Activated CD8-positive, alpha-beta memory T cell treated with anti-CD3 and anti-CD28 coated beads, Interleukin-2, amount 50 U/mL, for 1 hour (primary cell): ENCODE results near the gene GOSR1.
"Not testable (repeated sequence)": the region's sequence is repeated elsewhere in the genome, so short reads cannot be mapped to it uniquely, and the experiment has no call there.

Source experiments
- DNase-seq: peaks from one replicate; pipeline ENCODE4 v3.0.0-alpha.2; 2020; ENCODE audit errors: extremely low read depth

The GOSR1 gene

DNA sequence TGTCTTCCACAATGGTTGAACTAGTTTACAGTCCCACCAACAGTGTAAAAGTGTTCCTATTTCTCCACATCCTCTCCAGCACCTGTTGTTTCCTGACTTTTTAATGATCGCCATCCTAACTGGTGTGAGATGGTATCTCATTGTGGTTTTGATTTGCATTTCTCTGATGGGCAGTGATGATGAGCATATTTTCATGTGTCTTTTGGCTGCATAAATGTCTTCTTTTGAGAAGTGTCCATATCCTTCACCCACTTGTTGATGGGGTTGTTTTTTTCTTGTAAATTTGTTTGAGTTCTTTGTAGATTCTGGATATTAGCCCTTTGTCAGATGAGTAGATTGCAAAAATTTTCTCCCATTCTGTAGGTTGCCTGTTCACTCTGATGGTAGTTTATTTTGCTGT, 84.6 kb downstream of the GOSR1 start:
- DNase-seq, result not testable (repeated sequence)

DNA sequence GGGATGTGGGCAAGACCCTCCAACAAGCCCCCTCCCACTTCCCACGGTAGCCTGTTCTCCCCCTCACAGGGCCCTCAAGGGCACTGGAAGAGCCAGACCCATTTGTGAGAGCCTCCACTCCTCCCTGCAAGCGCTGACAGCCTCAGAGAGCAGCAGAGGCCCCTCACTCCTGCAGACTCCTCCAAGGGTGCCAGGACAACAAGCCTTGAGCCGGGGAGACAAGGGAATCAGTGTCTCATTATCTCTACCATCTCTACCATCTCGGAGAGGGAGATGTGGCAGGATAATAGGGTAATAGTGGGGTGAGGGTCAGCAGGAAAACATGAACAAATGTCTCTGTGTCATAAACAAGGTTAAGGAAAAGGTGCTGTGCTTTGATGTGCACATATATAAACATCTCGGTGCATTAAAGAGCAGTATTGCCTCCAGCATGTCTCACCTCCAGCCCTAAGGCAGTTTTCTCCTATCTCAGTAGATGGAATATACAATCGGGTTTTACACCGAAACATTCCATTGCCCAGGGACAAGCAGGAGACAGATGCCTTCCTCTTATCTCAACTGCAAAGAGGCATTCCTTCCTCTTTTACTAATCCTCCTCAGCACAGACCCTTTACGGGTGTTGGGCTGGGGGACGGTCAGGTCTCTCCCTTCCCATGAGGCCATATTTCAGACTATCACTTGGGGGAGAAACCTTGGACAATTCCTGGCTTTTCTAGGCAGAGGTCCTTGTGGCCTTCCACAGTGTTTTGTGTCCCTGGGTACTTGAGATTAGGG, 86.1 kb downstream of the GOSR1 start:
- DNase-seq, result not testable (repeated sequence)

DNA sequence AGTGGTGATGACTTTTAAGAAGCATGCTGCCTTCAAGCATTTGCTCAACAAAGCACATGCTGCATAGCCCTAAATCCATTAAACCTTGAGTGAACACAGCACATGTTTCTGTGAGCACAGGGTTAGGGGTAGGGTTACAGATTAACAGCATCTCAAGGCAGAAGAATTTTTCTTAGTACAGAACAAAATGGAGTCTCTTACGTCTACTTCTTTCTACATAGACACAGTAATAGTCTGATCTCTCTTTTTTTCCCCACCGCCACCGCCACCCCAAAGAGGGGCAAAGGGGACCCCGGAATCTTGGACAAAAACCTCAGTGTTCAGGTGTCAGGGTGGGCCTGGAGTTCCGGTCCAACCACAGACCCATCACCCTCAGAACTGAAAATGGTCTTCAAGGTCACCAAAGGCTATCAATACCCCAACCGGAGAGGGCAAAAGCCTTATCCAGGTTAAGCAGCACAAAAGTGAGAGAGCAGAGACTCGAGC, 86.7 kb downstream of the GOSR1 start:
- not testable (repeated sequence) for DNase-seq

DNA sequence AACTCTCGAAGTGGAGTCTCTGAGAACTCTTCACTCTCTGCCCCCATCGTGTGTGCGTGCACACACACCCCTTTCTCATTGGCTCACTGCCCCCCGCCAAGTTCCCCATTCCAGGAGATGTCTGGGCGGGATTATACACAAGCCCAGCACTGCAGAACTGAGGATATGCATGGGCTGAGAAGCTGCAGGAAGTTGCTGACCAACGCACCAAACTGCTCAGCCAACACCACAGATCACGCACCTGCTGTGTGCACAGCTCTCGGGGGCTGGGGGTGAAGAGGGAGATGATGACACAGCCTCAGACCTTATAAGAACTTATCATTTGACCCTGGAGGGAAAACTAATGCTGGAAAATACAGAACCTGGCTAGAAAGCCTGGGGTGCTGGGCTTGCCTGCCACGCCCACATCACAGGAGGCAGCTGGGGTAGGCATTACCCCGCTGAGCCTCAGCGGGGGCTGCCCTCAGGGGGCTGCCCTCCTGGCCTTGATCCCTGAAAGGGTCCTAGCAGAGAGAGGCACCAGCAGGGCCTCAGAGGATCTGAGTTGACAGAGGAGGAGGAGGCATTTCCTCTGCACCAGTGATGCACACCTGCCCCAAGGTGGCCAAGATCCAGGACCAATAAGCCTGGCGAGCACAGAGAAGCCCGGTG, 87.3 kb downstream of the GOSR1 start:
- not testable (repeated sequence) for DNase-seq

DNA sequence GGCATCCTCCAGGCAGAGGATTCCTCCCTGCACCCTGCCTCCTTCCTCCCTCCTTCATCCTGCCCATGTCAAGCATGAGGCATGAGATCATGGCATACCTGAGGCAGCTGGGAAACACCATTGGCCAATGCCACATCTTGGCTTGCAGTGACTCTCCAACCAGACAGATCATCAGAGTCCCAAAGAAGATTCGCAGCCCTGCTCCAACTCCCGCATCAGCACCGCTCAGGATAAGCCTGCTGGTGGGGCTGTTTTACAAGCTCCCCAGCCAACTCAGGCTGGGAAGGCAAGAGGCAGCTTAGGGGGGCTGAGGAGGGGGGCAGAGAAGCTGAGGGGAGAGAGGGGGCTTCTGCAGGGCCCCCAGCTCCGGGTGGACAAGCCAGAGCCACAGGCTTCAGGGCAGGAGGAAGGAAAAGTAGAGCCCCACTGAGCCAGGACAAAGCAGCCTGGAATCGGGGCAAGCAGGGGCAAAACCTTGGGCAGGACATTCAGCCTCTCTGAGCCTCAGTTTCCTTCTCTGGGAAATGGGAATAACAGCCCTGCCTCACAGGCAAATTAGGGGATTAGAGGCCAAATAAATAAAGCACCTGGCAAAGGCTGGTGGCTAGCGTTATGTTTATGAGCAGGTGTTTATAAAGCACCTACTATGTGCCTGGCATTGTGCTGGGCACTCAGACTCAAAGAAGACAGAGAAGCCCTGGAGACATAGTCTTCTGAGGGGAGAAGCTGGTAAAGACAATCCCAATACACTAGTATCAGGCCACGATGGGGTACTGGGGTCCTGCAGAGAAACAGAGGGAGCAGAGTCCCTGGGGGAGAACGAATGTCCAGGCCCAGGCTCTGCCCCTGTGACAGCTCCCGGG, 88.1 kb downstream of the GOSR1 start:
- DNase-seq, result no peak

DNA sequence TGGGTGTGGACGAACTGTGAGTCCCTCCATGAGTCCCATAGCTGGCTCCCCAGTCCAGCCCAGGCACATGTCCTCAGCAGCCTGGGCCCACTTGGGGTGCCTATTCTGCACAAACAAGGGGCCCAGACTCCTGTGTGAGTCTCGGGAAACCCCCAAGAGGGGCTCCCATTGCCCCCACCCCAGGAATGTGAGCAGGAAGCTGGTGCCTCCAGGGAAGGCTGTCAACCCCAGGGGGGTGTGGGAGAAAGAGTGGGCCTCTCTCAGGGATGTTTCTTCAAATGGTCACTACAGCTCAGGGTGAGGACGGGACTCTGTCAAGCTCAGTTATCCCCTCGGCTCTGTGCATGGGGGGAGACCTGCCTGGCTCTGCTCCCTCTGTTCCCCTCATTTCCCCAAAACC, 88.9 kb downstream of the GOSR1 start:
- not testable (repeated sequence) for DNase-seq

DNA sequence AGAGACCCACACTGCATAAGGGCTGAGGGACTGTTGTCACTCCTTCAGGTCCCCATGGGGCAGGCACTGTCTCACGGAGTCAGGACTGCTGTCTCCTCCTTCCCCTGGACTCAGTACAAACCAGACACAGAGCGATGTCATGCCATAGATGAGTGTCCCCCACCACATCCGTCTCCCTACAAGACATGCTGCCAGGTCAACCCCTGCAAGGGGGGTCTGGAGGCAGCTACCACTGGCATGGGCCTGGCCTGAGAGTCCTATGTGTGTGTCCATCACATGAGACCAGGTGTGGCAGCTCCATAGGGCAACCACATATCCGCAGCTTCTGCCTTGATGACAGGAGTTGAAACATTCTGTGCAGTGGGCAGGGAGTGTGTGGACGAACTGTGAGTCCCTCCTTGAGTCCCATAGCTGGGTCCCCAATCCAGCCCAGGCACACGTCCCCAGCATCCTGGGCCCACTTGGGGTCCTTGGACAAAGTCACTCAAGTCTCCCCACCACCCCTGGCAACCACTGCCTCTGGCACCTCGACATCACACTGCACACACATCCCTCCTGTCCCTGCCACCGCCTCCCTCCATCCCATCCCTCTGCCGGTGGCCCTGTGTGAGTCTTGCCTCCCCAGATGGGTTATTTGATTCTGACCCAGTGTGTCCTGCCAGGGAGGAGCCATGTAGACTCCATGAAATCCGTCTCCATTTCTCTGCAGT, 89.5 kb downstream of the GOSR1 start:
- DNase-seq, result not testable (repeated sequence)

DNA sequence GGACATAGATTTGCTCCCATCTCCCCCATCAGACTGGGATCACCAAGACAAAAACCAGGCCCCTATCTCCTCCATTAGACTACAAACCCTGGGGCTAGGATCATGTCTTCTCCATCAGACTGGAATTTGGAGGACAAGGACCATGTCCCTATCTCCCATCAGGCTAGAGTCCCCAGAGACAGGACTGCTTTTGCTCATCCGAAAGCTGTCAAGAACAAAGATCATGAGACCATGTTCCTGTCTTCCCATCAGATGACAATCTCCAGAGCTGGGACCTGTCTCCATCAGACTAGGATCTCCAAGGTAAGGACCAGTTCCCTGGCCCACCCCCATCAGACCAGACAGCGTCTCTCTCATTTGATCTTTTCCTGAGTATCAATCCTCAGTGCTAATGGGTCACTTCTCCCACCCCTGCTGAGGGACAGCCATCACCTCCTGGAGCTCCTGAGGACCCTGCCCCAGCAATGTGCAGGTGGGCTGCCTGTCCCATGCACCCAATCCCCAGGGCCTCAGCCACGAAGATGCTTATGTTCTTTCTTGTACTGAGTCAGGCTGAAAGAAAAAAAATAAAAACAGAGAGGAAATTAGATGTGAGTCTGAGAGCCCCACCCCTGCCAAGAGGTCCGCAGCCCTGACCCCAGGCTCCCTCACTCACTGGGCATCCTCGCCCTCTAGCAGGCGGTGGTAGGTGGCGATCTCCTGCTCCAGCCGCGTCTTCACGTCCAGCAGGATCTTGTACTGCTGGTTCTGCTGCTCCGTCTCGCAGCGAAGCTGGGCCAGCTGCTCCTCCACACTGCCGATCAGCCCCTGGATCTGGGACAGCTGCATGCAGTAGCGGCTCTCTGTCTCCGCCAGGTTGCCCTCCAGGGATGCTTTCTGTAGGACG, 90.3 kb downstream of the GOSR1 start:
- no peak for DNase-seq

DNA sequence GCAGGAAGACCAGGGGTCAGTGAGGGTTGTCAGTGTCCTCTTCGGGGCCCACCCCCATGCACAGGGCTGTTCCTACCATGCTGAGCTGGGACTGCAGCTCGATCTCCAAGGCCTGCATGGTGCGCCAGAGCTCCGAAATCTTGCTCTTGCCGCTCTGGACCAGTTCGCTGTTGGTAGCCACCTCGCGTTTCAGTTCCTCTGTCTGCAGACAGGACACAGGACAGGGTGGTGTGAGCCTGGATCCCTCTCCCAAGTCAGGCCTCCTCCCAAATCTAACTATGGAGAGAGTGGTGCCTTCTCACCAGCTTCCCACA, 90.9 kb downstream of the GOSR1 start:
- no peak for DNase-seq

DNA sequence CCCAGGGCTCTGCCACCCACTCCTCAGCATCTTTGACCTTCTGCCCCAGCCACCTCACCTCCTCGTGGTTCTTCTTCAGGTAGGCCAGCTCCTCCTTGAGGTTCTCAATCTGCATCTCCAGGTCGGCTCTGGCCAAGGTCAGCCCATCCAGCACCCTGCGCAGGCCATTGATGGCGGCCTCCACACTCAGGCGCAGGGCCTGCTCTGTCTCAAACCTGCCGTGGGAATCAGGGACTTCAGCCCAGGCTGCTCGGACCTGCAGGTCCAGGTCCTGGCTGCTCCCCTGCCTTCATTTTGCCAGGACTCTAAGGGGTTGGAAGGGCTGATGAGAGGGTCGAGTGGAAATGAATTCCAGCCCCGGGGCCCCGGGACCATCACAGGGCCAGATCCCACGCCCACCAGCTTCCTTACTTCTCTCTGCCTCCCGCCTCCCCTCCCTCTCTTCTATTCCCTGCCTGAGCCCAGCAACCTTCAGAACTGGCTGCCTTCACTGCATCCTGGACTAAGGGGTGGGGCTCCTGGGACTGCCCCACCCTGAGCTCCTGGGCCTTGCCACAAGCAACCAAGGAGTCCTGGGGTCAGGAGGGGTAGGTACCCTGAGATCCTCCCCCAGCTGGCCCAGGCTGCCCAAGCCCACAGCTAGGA, 92.4 kb downstream of the GOSR1 start:
- not testable (repeated sequence) for DNase-seq

DNA sequence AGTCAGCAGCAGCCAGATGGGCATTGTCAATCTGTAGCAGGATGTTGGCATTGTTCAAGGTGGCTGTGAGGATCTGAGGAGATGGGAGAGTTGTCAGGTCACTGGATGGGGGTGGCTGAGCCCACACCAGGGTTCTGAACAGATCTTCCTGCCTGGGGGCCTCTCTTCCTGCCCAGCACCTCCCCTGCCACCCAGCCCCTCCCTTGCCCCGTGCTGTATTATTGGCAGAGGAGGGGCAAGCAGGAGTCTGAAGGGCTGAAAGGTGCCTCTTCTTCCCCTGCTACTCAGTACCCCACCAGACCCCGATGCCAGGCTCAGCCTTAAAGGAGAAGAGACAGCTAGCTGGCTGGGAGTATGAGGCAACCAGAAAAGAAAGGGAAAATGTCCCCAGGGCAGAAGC, 93.0 kb downstream of the GOSR1 start:
- no peak for DNase-seq

DNA sequence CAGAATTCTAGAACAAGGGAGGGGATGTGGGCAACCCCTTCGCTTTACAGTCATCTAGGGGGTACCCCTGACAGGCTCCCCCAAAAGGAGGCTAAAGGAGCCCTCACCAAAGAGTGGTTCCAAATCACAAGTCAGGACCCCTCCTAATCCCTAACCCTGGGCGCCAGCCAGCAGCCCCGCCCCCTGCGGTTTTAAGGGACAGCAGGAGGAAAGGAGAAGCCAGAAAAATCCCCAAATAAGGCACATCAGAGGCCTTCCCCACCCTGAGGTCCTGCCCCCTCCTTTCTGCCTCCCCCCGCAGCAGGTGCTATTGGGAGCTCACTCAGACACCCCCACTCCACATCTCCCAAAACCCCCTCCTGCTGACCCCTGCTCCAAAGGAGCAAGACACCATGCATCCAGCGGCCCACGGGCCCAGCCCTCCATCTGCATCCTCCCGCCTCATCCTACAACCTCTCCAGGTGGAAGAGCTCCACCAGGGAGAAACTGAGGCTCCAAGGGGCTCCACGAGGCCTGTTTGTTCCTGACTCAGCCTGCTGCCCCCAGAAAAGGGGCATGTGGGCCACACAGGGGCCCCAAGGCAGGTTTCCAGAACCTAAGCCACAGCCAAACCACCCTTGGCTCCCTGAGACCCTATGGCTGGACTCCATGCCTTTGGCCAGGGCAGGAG, 93.5 kb downstream of the GOSR1 start:
- DNase-seq, result no peak

DNA sequence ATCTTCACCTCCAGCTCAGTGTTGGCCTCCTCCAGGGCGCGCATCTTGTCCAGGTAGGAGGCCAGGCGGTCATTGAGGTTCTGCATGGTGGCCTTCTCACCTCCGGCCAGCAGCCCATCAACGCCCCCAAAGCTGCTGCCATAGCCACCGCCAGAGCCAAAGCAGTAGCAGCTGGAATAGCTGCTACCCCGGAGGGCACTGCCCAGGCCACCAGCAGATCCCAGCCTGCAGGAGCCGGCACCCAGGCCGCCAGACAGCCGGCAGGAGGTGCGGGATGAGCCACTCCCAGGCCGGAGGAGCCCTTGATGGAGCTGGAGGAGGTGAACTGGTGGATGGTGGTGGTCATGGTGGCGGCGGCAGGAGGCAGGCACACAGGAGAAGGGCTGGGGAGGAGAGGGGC, 94.2 kb downstream of the GOSR1 start:
- DNase-seq, result not testable (repeated sequence)

DNA sequence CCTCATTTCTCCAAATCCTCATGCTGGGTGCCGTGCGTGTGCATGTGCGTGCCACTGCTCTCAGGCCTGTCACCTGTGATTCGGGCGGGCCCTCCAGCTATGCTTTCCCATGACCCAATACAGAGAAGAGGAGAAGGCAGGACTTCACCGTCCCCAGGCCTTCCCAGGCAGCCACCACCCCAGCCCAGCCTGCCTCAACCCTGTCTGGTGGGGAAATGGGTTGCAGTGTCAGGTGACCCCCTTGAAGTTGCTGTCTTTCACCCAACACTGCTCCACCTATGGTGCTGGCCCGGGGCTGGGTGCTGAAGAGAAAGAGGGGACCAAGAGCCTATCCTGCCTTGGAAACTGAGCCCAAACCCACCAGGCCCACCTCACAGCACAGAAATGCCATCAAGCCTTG, 94.7 kb downstream of the GOSR1 start:
- no peak for DNase-seq

DNA sequence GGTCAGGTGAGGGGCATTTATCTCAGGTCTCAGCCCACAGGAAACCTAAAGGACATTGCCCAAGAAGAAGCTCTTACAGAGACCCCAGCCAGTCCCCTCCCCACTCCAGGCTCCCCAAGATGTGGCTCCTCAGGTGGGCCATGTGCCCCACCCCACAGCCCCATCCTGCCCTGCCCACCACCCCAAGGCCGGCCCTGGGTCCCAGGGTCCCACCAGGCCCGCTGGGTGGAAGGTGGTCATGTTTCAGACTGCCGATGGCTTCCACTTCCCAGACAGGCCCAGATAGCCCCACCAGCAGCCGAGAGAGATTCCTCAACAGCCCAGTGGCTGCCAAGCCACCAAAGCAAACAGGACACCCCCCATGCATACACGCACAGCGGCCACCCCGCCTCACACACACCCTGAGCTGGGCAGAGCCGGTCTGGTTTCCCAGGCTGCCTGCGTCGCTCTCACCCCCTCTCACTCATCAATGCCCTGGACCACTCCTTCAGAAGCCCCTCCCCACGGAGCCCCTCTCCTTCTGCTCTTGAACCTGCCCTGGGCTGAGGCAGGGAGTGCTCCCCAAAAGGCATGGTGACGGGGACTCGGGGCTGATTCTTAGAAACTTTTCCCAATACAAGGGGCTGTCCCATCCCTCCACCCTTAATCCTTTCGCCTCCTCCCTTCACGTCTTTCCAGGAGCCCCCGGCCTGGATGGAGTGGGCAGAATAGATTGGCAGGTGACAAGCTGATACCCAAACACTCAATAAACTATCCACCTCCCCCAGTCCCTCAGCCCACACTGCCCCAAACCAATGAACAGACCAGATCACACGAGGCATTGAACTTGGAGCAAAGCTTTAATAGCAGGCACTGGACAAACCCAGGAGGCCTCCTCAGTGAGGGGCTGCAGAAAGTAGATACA, 95.7 kb downstream of the GOSR1 start:
- not testable (repeated sequence) for DNase-seq

DNA sequence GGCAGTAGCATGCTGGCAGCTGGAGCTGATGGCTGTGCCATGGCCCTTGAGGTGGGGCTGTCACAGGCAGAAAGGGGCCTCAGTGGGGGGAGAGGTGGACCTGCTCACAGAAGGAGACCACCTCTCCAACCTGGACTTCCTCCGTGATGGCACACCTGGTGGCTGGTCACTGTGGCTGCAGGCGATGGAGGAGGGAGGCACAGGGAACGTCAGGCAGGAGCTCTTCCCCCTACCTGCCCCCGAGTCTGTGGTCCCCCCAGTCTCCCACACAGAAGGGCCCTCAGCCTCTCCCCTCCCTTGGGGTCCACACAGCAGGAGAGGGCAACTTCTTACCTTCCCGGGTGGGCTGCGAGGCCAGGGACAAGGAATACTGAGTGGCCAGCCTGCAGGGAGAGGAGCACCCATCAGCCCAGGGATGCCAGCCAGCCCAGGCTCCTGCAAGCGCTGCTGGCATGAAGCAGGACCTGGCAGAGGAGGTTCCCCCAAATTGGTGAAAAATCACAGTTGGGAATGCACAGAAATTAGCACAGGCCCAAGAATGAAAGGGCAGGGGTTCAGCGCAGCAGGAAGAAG, 96.5 kb downstream of the GOSR1 start:
- DNase-seq, result no peak

DNA sequence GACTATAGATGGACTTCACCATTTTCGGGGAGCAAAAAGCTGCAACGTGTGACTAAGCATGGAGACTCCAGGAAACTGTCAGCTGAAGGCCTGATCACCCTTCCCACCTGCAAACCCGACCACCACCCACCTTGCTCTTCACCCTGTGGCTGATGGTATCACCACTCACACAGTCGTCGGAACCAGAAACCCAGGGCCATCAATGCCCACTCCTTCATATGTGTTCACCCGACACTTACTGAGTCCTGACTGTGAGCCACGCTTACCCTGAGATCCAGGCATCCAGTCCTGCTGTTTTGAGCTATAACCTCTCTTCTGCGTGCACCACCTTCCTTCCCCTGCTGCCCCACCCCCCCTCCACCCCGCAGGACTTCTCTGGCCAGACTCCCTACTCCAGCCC, 97.1 kb downstream of the GOSR1 start:
- not testable (repeated sequence) for DNase-seq

DNA sequence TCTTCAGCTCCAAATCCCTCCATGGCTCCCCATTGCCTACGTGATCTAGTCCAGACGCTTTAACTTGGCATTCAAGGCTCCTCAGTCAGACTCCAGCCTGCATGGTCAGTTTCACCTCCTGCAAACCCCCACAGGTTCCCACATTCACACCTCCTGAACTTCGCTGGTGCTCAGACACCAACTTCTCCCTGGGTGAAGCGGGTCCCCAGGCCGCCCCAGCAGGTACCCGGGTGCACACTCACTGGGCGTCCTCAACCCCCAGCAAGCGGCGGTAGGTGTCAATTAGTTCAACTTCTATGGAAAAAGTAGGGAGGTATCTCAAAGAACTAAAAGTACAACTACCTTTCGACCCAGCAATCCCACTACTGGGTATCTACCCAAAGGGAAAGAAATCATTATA, 97.6 kb downstream of the GOSR1 start:
- not testable (repeated sequence) for DNase-seq
